GM12872 (cell line): ENCODE data around the gene PKM.

Source experiments
- CTCF ChIP-seq: IDR thresholded peaks from 3 replicates; pipeline ENCODE4 v1.5.1; 2011; ENCODE audit warnings: low read depth, mild to moderate bottlenecking, low read length, moderate library complexity; ENCODE audit not compliant: insufficient read depth

The PKM gene

GRCh38 chr15:72231833-72232478, 966 bp upstream of the PKM start:
- TF ChIP-seq CTCF, result no peak

- TF ChIP-seq CTCF, result no peak
These were observed 559 bp downstream of the PKM start for GRCh38 chr15:72230197-72231065.

- no peak for TF ChIP-seq CTCF
These were observed 1.1 kb downstream of the PKM start for GRCh38 chr15:72229947-72230196.

- TF ChIP-seq CTCF, result no peak
These were observed 1.7 kb downstream of the PKM start for GRCh38 chr15:72229076-72229946.

- no peak for TF ChIP-seq CTCF
These were observed 3.3 kb downstream of the PKM start for GRCh38 chr15:72227720-72228119.

GRCh38 chr15:72227192-72227586, 3.8 kb downstream of the PKM start:
- no peak for TF ChIP-seq CTCF

- TF ChIP-seq CTCF, result no peak
These were observed 7.7 kb downstream of the PKM start for GRCh38 chr15:72223278-72223677.
